Ramos (cell line): ENCODE results near the gene RSBN1L.

Experiments
- in situ Hi-C: fragments of 300-500 bp; cut with MboI; formaldehyde crosslinking; loops from one replicate; pipeline ENCODE4 v1.14.3; 2022; ENCODE audit warnings: low sequenced_read_pairs; ENCODE audit not compliant: unreplicated experiment

RSBN1L gene

GRCh38 chr7:77798394-77799077 is 102.3 kb downstream of the RSBN1L start, which contains the start of the genes PHTF2 and TMEM60:
PHTF2 (plus strand) TSS chr7:77798773.
TMEM60 (minus strand) TSS chr7:77798434; CDS start chr7:77794373, 4,061 bp downstream.
- in situ Hi-C loops = no loop called here

GRCh38 chr7:77799078-77799964 is 103.1 kb downstream of the RSBN1L start:
- in situ Hi-C loops = no loop called here

- in situ Hi-C loops = no loop called here
Observed at GRCh38 chr7:77800158-77800557, 103.9 kb downstream of the RSBN1L start.

GRCh38 chr7:77800730-77801129 is 104.5 kb downstream of the RSBN1L start:
- in situ Hi-C loops = no loop called here

- in situ Hi-C loops = no loop called here
Observed at GRCh38 chr7:77802557-77803405, 106.5 kb downstream of the RSBN1L start.

GRCh38 chr7:77806425-77806824 is 110.2 kb downstream of the RSBN1L start:
- in situ Hi-C loops = no loop called here

GRCh38 chr7:77808517-77808916 is 112.3 kb downstream of the RSBN1L start:
- in situ Hi-C loops = no loop called here

- in situ Hi-C loops = no loop called here
Observed at GRCh38 chr7:77811516-77812289, 115.4 kb downstream of the RSBN1L start.

- in situ Hi-C loops = no loop called here
Observed at GRCh38 chr7:77812290-77812685, 116.0 kb downstream of the RSBN1L start.

- in situ Hi-C loops = no loop called here
Observed at GRCh38 chr7:77813180-77813579, 116.9 kb downstream of the RSBN1L start.

GRCh38 chr7:77819021-77819420 is 122.8 kb downstream of the RSBN1L start:
- in situ Hi-C loops = no loop called here

GRCh38 chr7:77820967-77821366 is 124.7 kb downstream of the RSBN1L start:
- in situ Hi-C loops = no loop called here

GRCh38 chr7:77822269-77822668 is 126.0 kb downstream of the RSBN1L start:
- in situ Hi-C loops = no loop called here

- in situ Hi-C loops = no loop called here
Observed at GRCh38 chr7:77823787-77824186, 127.5 kb downstream of the RSBN1L start.

- in situ Hi-C loops = no loop called here
Observed at GRCh38 chr7:77824636-77825035, 128.4 kb downstream of the RSBN1L start.

- in situ Hi-C loops = no loop called here
Observed at GRCh38 chr7:77825131-77825530, 128.9 kb downstream of the RSBN1L start.

GRCh38 chr7:77826300-77826699 is 130.0 kb downstream of the RSBN1L start:
- in situ Hi-C loops = no loop called here

GRCh38 chr7:77827999-77828398 is 131.7 kb downstream of the RSBN1L start:
- in situ Hi-C loops = no loop called here

GRCh38 chr7:77830649-77831355 is 134.5 kb downstream of the RSBN1L start:
- in situ Hi-C loops = no loop called here
